NAMALWA (cell line): ENCODE results near the gene SLC24A1.
"Not testable (repeated sequence)": the region's sequence is repeated elsewhere in the genome, so short reads cannot be mapped to it uniquely, and the experiment has no call there.

Experiments used
- DNase-seq: peaks from one replicate; pipeline ENCODE4 v3.0.0-alpha.2; 2015; ENCODE audit warnings: low spot score

SLC24A1 gene

GRCh38 chr15:65621638-65622037 lies at the start of gene SLC24A1:
Gene SLC24A1, plus strand, starts transcription at chr15:65621938. Its CDS starts 2,143 bp downstream, at chr15:65624081.
- DNase-seq: no peak

- no peak for DNase-seq
Measured at GRCh38 chr15:65571971-65572370, 49.8 kb upstream of the SLC24A1 start.

GRCh38 chr15:65576664-65577063 lies 45.1 kb upstream of the SLC24A1 start:
- no peak for DNase-seq

- peak; percentile 15 for DNase-seq
Measured at GRCh38 chr15:65577129-65577996, 44.4 kb upstream of the SLC24A1 start.

- DNase-seq: no peak
Measured at GRCh38 chr15:65578904-65579728, 42.6 kb upstream of the SLC24A1 start.

- no peak for DNase-seq
Measured at GRCh38 chr15:65579762-65580161, 42.0 kb upstream of the SLC24A1 start.

- no peak for DNase-seq
Measured at GRCh38 chr15:65580287-65580686, 41.5 kb upstream of the SLC24A1 start.

- DNase-seq: peak; percentile 76
Measured at GRCh38 chr15:65583701-65584100, 38.0 kb upstream of the SLC24A1 start.

- no peak for DNase-seq
Measured at GRCh38 chr15:65584241-65584640, 37.5 kb upstream of the SLC24A1 start.

- no peak for DNase-seq
Measured at GRCh38 chr15:65587094-65587493, 34.6 kb upstream of the SLC24A1 start.

- peak; percentile 66 for DNase-seq
Measured at GRCh38 chr15:65595960-65596359, 25.8 kb upstream of the SLC24A1 start.

GRCh38 chr15:65598468-65598867 lies 23.3 kb upstream of the SLC24A1 start:
- no peak for DNase-seq

GRCh38 chr15:65599677-65600076 lies 22.1 kb upstream of the SLC24A1 start:
- no peak for DNase-seq

- DNase-seq: no peak
Measured at GRCh38 chr15:65603134-65603533, 18.6 kb upstream of the SLC24A1 start.

- no peak for DNase-seq
Measured at GRCh38 chr15:65603559-65603958, 18.2 kb upstream of the SLC24A1 start.

GRCh38 chr15:65610871-65611718 lies 10.6 kb upstream of the SLC24A1 start, which contains the start of gene INTS14:
Gene INTS14, minus strand, starts transcription at chr15:65611131. Its CDS starts 3,751 bp downstream, at chr15:65607380.
- DNase-seq: peak; percentile 94

GRCh38 chr15:65611888-65612615 lies 9.7 kb upstream of the SLC24A1 start:
- peak; percentile 21 for DNase-seq

- DNase-seq: no peak
Measured at GRCh38 chr15:65612616-65612946, 9.2 kb upstream of the SLC24A1 start.

GRCh38 chr15:65612949-65613744 lies 8.6 kb upstream of the SLC24A1 start:
- DNase-seq: no peak

GRCh38 chr15:65615887-65616286 lies 5.9 kb upstream of the SLC24A1 start:
- not testable (repeated sequence) for DNase-seq
